ENCODE data around the gene ENO1. TPM values are rescaled to one million over a fixed set of nuclear protein-coding genes. Genes with fewer than 3 reads are reported as not detected.

The ENO1 gene
- total and polyA plus RNA-seq, 9 of the 15 experiments (the other 6 are each of a cell fraction or from before 2014, with no cell fraction given): 2,249 to 7,472 (median 2,868) TPM

GRCh38 chr1:8879464-8879921 lies 1.0 kb upstream of the ENO1 start (continued):
- TF ChIP-seq ZNF609 (CRISPR knock-in tag; IDR thresholded peaks at IDR 0.05; ENCODE audit: borderline replicate concordance) (no peak), NKRF (IDR thresholded peaks at IDR 0.05; ENCODE audit: borderline replicate concordance) (peak; percentile 74; the same call in 1 of the 2 replicates), ZNF175 (CRISPR knock-in tag; IDR thresholded peaks at IDR 0.05; ENCODE audit: low read depth) (peak; percentile 57; the same call in 1 of the 2 replicates), CBFB (CRISPR knock-in tag; IDR thresholded peaks at IDR 0.05) (no peak), FIP1L1 (IDR thresholded peaks at IDR 0.05; ENCODE audit: low read depth, low read length, poor library complexity, severe bottlenecking) (no peak), ZNF551 (CRISPR knock-in tag; IDR thresholded peaks at IDR 0.05) (no peak), FOXJ2 (tag; IDR thresholded peaks at IDR 0.05) (no peak), FOXP4 (CRISPR knock-in tag; IDR thresholded peaks at IDR 0.05; ENCODE audit: borderline replicate concordance) (no peak), STAT5A (IDR thresholded peaks at IDR 0.05; ENCODE audit: borderline replicate concordance, low read length) (no peak), HMGN3 (IDR thresholded peaks at IDR 0.05; ENCODE audit: borderline replicate concordance, extremely low read depth, insufficient read length, low read depth, low read length) (no peak), DNMT1 (IDR thresholded peaks at IDR 0.05) (no peak), THRB (CRISPR knock-in tag; conservative IDR thresholded peaks at IDR 0.05) (no peak), MTA3 (IDR thresholded peaks at IDR 0.05; ENCODE audit: borderline replicate concordance) (no peak), ZNF445 (CRISPR knock-in tag; IDR thresholded peaks at IDR 0.05; ENCODE audit: low read depth) (0 out of 2 replicates have a peak, but pooled peaks have one; percentile 34), HDAC1 (IDR thresholded peaks at IDR 0.05) (peak in 1 of 2 experiments; percentile 71; a peak in 2 of 4 replicates), ZNF561 (CRISPR knock-in tag; conservative IDR thresholded peaks at IDR 0.05) (no peak; the same call in 1 of the 2 replicates), ZNF212 (CRISPR knock-in tag; IDR thresholded peaks at IDR 0.05) (no peak), HLTF (IDR thresholded peaks at IDR 0.05) (no peak)
